Measurements from ENCODE around the gene KCNA10. TPM values are rescaled to one million over a fixed set of nuclear protein-coding genes. Genes with fewer than 3 reads are reported as not detected.
A peak's percentile ranks its signal among the peaks of the same experiment; 100 is the strongest.

Gene KCNA10
- total RNA-seq, 1 donor from 2014 or later, result not detected

GRCh38 chr1:110478886-110479285, 40.1 kb downstream of the KCNA10 start:
- no peak for DNase-seq (ENCODE audit: low read depth, low spot score)

DNA sequence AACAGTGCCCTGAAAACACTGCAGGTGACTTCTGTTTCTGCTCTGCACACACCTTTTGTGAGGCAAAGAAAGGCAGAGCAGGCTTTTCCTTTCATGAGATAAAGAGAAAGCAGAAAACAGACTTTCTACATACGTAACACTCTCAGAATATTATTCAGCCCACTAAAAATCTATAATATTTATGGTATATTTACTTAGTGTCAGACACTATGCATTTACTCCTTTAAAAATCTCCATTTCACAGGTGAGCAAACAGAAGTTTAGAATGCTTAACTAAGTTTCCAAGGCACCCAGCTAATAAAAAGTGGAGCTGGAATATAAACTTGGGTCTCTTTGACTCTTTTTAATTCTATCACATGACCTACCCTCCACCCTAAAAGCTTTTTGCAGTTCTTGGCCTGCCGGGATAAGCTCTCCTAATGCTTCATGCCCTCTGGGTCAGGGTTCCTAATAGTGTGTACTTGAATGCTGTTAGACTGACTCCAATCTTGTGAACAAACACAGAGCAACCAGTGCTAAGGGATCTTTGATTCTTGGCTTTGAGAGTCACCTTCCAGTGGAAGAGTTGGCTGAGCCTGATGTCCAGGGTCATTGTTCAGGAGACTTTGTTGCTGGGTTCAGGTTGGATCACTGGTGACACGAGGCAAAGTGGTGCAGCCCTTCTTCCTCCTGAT, 40.9 kb downstream of the KCNA10 start:
- no peak for DNase-seq (ENCODE audit: low read depth, low spot score)

DNA sequence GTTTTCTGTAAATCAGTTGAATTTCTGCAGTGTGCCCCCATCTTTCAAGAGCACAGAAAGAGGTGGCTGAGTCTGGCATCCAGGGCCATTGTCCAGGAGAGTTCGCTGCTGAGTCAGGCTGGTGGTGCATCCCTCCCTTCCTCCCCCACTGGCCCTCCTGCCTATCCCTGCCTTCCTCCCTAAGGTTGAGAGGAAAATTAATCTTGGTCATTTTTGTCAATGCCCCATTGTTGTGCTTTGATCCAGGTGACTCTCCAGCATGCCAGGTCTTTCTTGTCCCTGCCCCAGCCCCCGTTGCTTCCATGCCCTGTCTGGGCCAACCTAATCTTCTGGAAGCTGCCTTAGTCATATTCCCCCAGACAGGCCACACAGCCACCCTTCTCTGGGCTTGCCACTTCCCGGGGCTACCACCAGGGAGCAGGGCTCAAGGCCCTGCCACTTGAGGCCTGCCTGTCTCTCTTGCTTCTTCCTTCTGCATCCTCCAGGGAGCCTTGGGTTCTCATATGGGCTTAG, 41.5 kb downstream of the KCNA10 start:
- DNase-seq (ENCODE audit: low read depth, low spot score), result no peak

DNA sequence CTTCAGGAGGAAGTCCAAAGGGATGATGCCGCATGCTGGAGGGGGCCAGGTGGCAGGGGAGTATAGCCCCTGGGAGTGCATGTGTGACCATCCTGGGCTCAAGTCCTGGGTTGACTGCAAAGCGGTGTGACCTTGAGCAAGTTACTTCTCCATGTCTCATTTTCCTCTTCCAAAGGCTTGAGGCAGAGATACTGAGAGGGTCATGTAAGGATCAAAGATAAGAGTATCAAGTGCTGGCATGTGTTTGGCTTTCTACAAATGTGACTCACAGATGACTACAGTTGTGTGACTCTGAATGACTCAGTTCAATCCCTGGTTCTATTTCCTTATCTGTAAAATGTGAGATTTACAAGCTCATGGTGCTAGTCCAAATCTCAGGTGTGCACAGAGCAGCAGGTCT, 41.9 kb downstream of the KCNA10 start:
- peak; percentile 35 for DNase-seq (ENCODE audit: low read depth, low spot score)

DNA sequence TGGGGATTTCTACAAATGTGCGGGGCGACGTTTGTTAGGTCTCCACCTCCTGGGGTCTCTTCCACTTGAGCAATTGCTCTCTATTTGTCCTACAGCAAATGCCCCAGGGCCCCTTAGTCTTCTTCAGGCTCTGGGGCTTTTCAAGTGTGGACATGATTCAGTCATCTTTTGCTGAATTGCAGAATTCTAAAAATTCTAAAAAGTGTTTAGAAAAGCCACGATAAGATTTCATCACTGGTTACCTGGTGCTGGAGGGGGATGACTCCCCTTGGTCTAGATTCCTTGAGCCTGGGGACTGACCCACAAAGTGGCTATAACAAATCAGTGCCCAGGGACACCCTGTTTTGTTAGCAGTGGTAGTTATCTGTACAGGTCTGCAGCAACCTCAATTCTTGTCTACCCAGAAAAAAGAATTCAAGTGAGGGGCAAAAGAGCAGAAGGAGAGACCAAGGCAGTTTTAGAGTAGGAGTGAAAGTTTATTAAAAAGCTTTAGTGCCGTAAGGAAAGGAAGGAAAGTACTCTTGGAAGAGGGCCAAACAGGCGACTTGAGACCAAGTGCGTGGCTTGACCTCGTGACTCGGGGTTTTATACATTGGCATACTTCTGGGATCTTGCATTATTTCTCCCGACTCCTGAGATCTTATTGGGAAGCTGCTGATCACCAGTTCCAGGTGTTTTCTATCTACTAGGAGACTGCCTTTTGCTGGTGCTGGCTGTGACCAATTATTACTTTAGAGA, 42.8 kb downstream of the KCNA10 start:
- DNase-seq (ENCODE audit: low read depth, low spot score), result no peak

GRCh38 chr1:110475362-110476027, 43.5 kb downstream of the KCNA10 start:
- no peak for DNase-seq (ENCODE audit: low read depth, low spot score)

DNA sequence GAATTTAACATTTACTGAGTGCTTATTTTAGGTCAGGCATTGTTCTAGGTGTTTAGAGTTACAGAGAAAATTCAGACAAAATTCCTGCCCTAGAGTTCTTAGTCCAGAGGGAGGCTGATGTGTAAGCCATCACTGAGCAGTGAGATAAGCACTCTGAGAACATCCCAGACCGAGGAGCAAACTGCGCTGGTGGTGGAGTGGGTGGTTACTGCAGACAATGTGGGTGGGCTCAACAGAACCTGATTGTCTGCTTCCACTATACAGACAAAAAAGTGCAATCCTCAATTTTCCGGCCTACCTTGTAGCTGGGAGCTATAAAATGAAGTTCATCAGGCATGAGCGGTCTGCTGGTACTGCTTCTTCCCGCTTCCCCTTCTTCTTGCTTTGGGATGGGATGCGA, 44.5 kb downstream of the KCNA10 start:
- no peak for DNase-seq (ENCODE audit: low read depth, low spot score)

- DNase-seq (ENCODE audit: low read depth, low spot score), result no peak
Measured at GRCh38 chr1:110472546-110472945, 46.4 kb downstream of the KCNA10 start.

DNA sequence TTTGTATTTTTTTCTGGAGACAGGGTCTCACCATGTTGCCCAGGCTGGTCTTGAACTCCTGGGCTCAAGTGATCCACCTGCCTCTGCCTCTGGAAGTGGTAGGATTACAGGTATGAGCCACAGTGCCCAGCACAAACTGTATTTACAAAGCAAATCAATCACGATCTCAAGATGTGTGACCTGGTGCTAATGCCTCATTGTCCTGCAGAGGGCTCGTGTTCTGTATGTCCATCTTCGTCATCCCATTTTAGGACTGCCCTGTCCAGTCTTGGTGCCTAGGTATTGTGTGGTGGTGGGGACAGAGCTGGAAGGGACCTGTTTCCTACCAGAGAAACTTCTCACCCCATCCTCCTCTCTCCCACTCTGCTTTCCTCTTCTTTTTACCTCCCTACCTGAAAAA, 47.8 kb downstream of the KCNA10 start:
- no peak for DNase-seq (ENCODE audit: low read depth, low spot score)

Other genes with a start within 250 kb of the KCNA10 start
- gene RBM15, start 179.8 kb downstream of the KCNA10 start, total RNA-seq, result 41.4 and 56.3 TPM in 2 replicates
- gene SLC16A4, start 128.1 kb downstream of the KCNA10 start, total RNA-seq, result 15.3 and 19.4 TPM in 2 replicates
- gene LAMTOR5, start 111.5 kb downstream of the KCNA10 start, total RNA-seq, result 80.0 and 97.7 TPM in 2 replicates
- not detected in 2 replicates for gene PROK1, start 68.0 kb downstream of the KCNA10 start, total RNA-seq
- gene KCNA2, start 87.2 kb upstream of the KCNA10 start, total RNA-seq, result not detected in 2 replicates
- gene KCNA3, start 155.8 kb upstream of the KCNA10 start, total RNA-seq, result not detected in 2 replicates